Heart left ventricle (tissue), 16 donors: ENCODE data around the gene MAML2. TPM values are rescaled to one million over a fixed set of nuclear protein-coding genes. Genes with fewer than 3 reads are reported as not detected.

ENCODE experiments used
- ATAC-seq, 4 donors: fragments of 200-7000 bp; cut with Tn5 transposase; one replicate each; pipeline ENCODE4 v1.9.1; 2020 to 2022; ENCODE audit warnings: moderate library complexity in 4 of 4, mild to moderate bottlenecking in 3 of 4, moderate number of reproducible peaks in 1 of 4
- DNase-seq, 5 donors: peaks; one replicate each; pipeline ENCODE4 v3.0.0-alpha.2; 2020
- H3K27ac ChIP-seq, 12 donors: fragments of 200-600 bp; sonication (generic) in 4 of 12; one replicate each; pipeline versions ENCODE4 v1.5.0 to v1.8.0; 2016 to 2022; ENCODE audit warnings: mild to moderate bottlenecking in 2 of 12
- H3K27me3 ChIP-seq, 9 donors: fragments of 200-600 bp; sonication (generic) in 2 of 9; one replicate each; pipeline versions ENCODE4 v1.5.1 to v1.8.0; 2016 to 2022; ENCODE audit warnings: mild to moderate bottlenecking in 3 of 9
- H3K36me3 ChIP-seq, 9 donors: fragments of 200-600 bp; sonication (generic) in 2 of 9; one replicate each; pipeline versions ENCODE4 v1.5.0 to v1.8.0; 2018 to 2022; ENCODE audit warnings: mild to moderate bottlenecking in 2 of 9
- H3K4me1 ChIP-seq, 12 donors: fragments of 200-600 bp; sonication (generic) in 4 of 12; one replicate each; pipeline versions ENCODE4 v1.5.0 to v1.8.0; 2016 to 2022; ENCODE audit warnings: mild to moderate bottlenecking in 3 of 12
- H3K4me3 ChIP-seq, 12 donors: fragments of 200-600 bp; sonication (generic) in 4 of 12; one replicate each; pipeline versions ENCODE4 v1.5.0 to v1.8.0; 2017 to 2022; ENCODE audit warnings: mild to moderate bottlenecking in 9 of 12, moderate library complexity in 4 of 12
- H3K9me3 ChIP-seq, 12 donors: fragments of 200-600 bp; sonication (generic) in 4 of 12; one replicate each; pipeline versions ENCODE4 v1.5.0 to v1.8.0; 2016 to 2022; ENCODE audit warnings: mild to moderate bottlenecking in 1 of 12
- CTCF ChIP-seq, 12 donors: fragments of 200-600 bp; sonication (generic) in 4 of 12; IDR thresholded peaks; one replicate each; pipeline versions ENCODE4 v1.5.0 to v1.8.0; 2018 to 2022; ENCODE audit warnings: antibody characterized with exemption in 12 of 12, mild to moderate bottlenecking in 5 of 12
- POLR2A ChIP-seq, 2 donors: fragments of 450-650 bp; IDR thresholded peaks; one replicate each; pipeline ENCODE4 v1.6.1; 2017; ENCODE audit warnings: antibody characterized with exemption in 2 of 2, mild to moderate bottlenecking in 2 of 2, moderate library complexity in 2 of 2
- WGBS, 4 donors: extraction: QIAGEN DNeasy Blood & Tissue Kit in 2 of 4; methylation state at CpG; one replicate each; pipeline versions ENCODE4 v1.1.5 to v1.1.7; 2013 to 2018; 5-methylcytosine and 5-hydroxymethylcytosine counted together
- intact Hi-C, 10 donors: fragments of 100-400 bp; cut with DNase I; formaldehyde crosslinking; loops; one replicate each; pipeline versions ENCODE4 v1.11.1 to v1.14.2; 2022
- polyA plus RNA-seq, 2 donors: library from polyadenylated mRNA; stranded (reverse); fragments of 200-250 nt; gene quantifications; one replicate each; pipeline ENCODE4 v1.2.3, GENCODE V29; 2013
- total RNA-seq, 9 donors: library from RNA; depleted of rRNA in 2 of 9; stranded (reverse); fragments of >200 nt in 2 of 9; fragmentation: NEBNext Ultra II Directional in 3 of 9; extraction: Animal tissue kit (Norgen Biotek cat#: 25700) in 3 of 9; gene quantifications; one replicate each; pipeline versions ENCODE4 v1.1.0 to v1.2.4, GENCODE V29; 2016 to 2023
- donor health status: ischemic (EF 13 %, LVEDD 7.1; RV severe dilation, severe dysfunction).
- donor health status: healthy with polysubstance abuse.
- donor health status: DM: no; HTN: yes; CAD: no.
- donor health status: DM: no; HTN: no; CAD: no.
- donor health status: ischemic (EF 25% LVEDD 6.9; RV normal size, moderate dysfunction).
- donor health status: ischemic (EF 25% LVEDD 5.7; RV mildly dilated, moderate dysfunction).
- donor health status: healthy.
- donor health status: DM: yes; HTN: yes; CAD: no.
- donor health status: ischemic (EF 35%, LVEDD 5.7; RV mildly dilated, moderate dysfunction).
- donor health status: nonischemic (EF 11% LVEDD 7.7; RV severe dilation, severe dysfunction).
- donor health status: DM: yes; HTN: yes; CAD: no.
- donor health status: PGD.
- donor health status: ischemic (EF 29% LVEDD 5.4; RV normal size, mild dysfunction).
- donor health status: nonischemic (EF 23%, LVEDD 6.1; RV moderate dilation, normal function).

Gene MAML2
- total and polyA plus RNA-seq, 11 donors = 1.3 to 10.8 (median 4.8) TPM

- no peaks in the 10 kb centered on the region for H3K36me3 ChIP-seq
- intact Hi-C loops = loop anchor here (2.0 to 10.0 kb wide), 23 partner anchors 34 to 507 kb away; partner anchors contain the start of gene MTMR2 (in 1 of the 10)
- DNase-seq = peak; percentile 33 to 73 (median 51)
- peak overlapping the region; percentile 35 to 92 (median 78) for H3K27ac ChIP-seq
- ATAC-seq = peak; percentile 21 to 50 (median 28)
- H3K4me3 ChIP-seq = peak overlapping the region; percentile 40 to 80 (median 71)
- H3K9me3 ChIP-seq = no peaks in the 10 kb centered on the region
- TF ChIP-seq CTCF (IDR thresholded peaks at IDR 0.05) (peak in 10 of 12 donors; percentile 21 to 61 (median 40)), POLR2A (IDR thresholded peaks at IDR 0.05) (no peak)
- no peaks in the 10 kb centered on the region for H3K27me3 ChIP-seq
- H3K4me1 ChIP-seq = peaks cover 0 to 59% (median 41%) of the 10 kb centered on the region in 12 donors
- WGBS, 4 donors = 24 to 46% (median 35%) methylated on average over 11 to 26 of the region's 26 CpGs
Observed at GRCh38 chr11:96341211-96342013, 1.6 kb downstream of the MAML2 start.

DNA sequence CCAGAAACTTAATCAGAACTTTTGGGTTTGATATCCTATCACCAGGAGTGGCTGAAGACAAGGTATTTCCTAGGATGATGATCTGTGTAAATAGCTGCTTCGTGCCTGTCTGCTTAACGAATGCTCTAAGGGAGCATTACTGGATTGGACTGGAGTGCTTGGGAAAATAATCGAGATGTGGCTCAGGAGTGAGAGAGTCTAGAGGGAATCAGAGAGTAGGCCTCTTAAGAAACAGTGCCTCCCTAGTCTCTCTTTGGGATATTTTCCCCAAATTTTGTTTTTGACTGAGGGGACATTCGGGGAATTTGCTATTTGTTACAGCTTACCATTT, 2.5 kb downstream of the MAML2 start:
- 57 to 73% (median 65%) methylated on average over 4 of the region's 4 CpGs for WGBS, 4 donors

GRCh38 chr11:96339706-96340554, 3.1 kb downstream of the MAML2 start:
- Histone ChIP-seq H3K9me3 (no peaks in the 10 kb centered on the region), H3K27ac (peak overlapping the region; percentile 30 to 92 (median 78)), H3K27me3 (no peaks in the 10 kb centered on the region), H3K4me3 (peak overlapping the region in 11 of 12 donors; percentile 4 to 80 (median 70)), H3K36me3 (peaks cover 0 to 4% (median 0%) of the 10 kb centered on the region in 9 donors), H3K4me1 (peaks cover 0 to 72% (median 42%) of the 10 kb centered on the region in 12 donors)
- ATAC-seq (no peak), DNase-seq (peak in 1 of 5 donors; percentile 30)
- 45 to 55% (median 51%) methylated on average over 4 to 7 of the region's 7 CpGs for WGBS, 4 donors
- TF ChIP-seq CTCF (IDR thresholded peaks at IDR 0.05) = no peak
- TF ChIP-seq POLR2A (IDR thresholded peaks at IDR 0.05) = no peak
- intact Hi-C loops = loop anchor here (2.0 to 10.0 kb wide), 22 partner anchors 33 to 505 kb away; partner anchors contain the start of gene MTMR2 (in 1 of the 10)

More for the DNA sequence above, 2.5 kb downstream of the MAML2 start:
- peak overlapping the region in 10 of 12 donors; percentile 4 to 80 (median 71) for H3K4me3 ChIP-seq
- H3K4me1 ChIP-seq = peaks cover 0 to 67% (median 42%) of the 10 kb centered on the region in 12 donors
- no peak for ATAC-seq
- DNase-seq = no peak
- H3K9me3 ChIP-seq = no peaks in the 10 kb centered on the region
- TF ChIP-seq POLR2A (IDR thresholded peaks at IDR 0.05) (no peak), CTCF (IDR thresholded peaks at IDR 0.05) (no peak)
- intact Hi-C loops = loop anchor here (2.0 to 10.0 kb wide), 19 partner anchors 33 to 506 kb away; partner anchors contain the start of gene MTMR2 (in 1 of the 10)
- H3K27me3 ChIP-seq = no peaks in the 10 kb centered on the region
- H3K36me3 ChIP-seq = peaks cover 0 to under 1% (median 0%) of the 10 kb centered on the region in 9 donors
- H3K27ac ChIP-seq = peak overlapping the region in 11 of 12 donors; percentile 55 to 92 (median 79)
